ENCODE data around the gene C19orf85.
"Not testable (repeated sequence)": the region's sequence is repeated elsewhere in the genome, so short reads cannot be mapped to it uniquely, and the experiment has no call there.

C19orf85 gene

GRCh38 chr19:55432241-55432959 lies 32.2 kb downstream of the C19orf85 start:
- in situ Hi-C loops (cut with HindIII; ENCODE audit: low pct_ligation_motif_present, low sequenced_read_pairs): no loop called here

GRCh38 chr19:55431183-55431582 lies 33.4 kb downstream of the C19orf85 start:
- Histone ChIP-seq H3K36me3 (replicated peaks) (no peaks in the 10 kb centered on the region), H3K4me3 (ENCODE audit: low read depth, low read length) (no peak overlapping the region), H3K27me3 (replicated peaks) (peaks cover 12% of the 10 kb centered on the region), H3K27ac (no peak overlapping the region)
- DNase-seq: no peak
- in situ Hi-C loops (cut with HindIII; ENCODE audit: low pct_ligation_motif_present, low sequenced_read_pairs): no loop called here
- no peak for TF ChIP-seq CTCF (IDR thresholded peaks at IDR 0.05; ENCODE audit: low read depth, low read length, missing control alignments)

More at GRCh38 chr19:55432241-55432959, 32.2 kb downstream of the C19orf85 start:
- H3K27me3 ChIP-seq (replicated peaks): peaks cover 12% of the 10 kb centered on the region
- TF ChIP-seq CTCF (IDR thresholded peaks at IDR 0.05; ENCODE audit: low read depth, low read length, missing control alignments): no peak
- H3K27ac ChIP-seq: no peak overlapping the region
- DNase-seq: no peak
- H3K4me3 ChIP-seq (ENCODE audit: low read depth, low read length): no peak overlapping the region
- H3K36me3 ChIP-seq (replicated peaks): no peaks in the 10 kb centered on the region

GRCh38 chr19:55426042-55426441 lies 38.5 kb downstream of the C19orf85 start:
- no peak for DNase-seq
- Histone ChIP-seq H3K27ac (no peak overlapping the region), H3K4me3 (ENCODE audit: low read depth, low read length) (no peak overlapping the region), H3K27me3 (replicated peaks) (no peaks in the 10 kb centered on the region), H3K36me3 (replicated peaks) (no peaks in the 10 kb centered on the region)
- in situ Hi-C loops (cut with HindIII; ENCODE audit: low pct_ligation_motif_present, low sequenced_read_pairs): no loop called here
- no peak for TF ChIP-seq CTCF (IDR thresholded peaks at IDR 0.05; ENCODE audit: low read depth, low read length, missing control alignments)

- H3K27me3 ChIP-seq (replicated peaks): no peaks in the 10 kb centered on the region
- in situ Hi-C loops (cut with HindIII; ENCODE audit: low pct_ligation_motif_present, low sequenced_read_pairs): no loop called here
- no peak for DNase-seq
These were observed 40.0 kb downstream of the C19orf85 start for GRCh38 chr19:55424518-55424917.

GRCh38 chr19:55423225-55424005 lies 41.1 kb downstream of the C19orf85 start:
- Histone ChIP-seq H3K27me3 (replicated peaks) (no peaks in the 10 kb centered on the region), H3K36me3 (replicated peaks) (no peaks in the 10 kb centered on the region), H3K27ac (no peak overlapping the region), H3K4me3 (ENCODE audit: low read depth, low read length) (no peak overlapping the region)
- no peak for TF ChIP-seq CTCF (IDR thresholded peaks at IDR 0.05; ENCODE audit: low read depth, low read length, missing control alignments)
- no peak for DNase-seq
- in situ Hi-C loops (cut with HindIII; ENCODE audit: low pct_ligation_motif_present, low sequenced_read_pairs): no loop called here

More at GRCh38 chr19:55424518-55424917, 40.0 kb downstream of the C19orf85 start:
- no peak overlapping the region for H3K4me3 ChIP-seq (ENCODE audit: low read depth, low read length)
- TF ChIP-seq CTCF (IDR thresholded peaks at IDR 0.05; ENCODE audit: low read depth, low read length, missing control alignments): no peak
- no peaks in the 10 kb centered on the region for H3K36me3 ChIP-seq (replicated peaks)
- no peak overlapping the region for H3K27ac ChIP-seq

- DNase-seq; in situ Hi-C loops (cut with HindIII; ENCODE audit: low pct_ligation_motif_present, low sequenced_read_pairs); H3K4me3 ChIP-seq (ENCODE audit: low read depth, low read length); H3K27me3 ChIP-seq (replicated peaks); H3K27ac ChIP-seq; H3K36me3 ChIP-seq (replicated peaks): not testable (repeated sequence)
These were observed 43.3 kb downstream of the C19orf85 start for GRCh38 chr19:55421281-55421680.
